HepG2 (cell line): ENCODE results near the gene THOC5. TPM values are rescaled to one million over a fixed set of nuclear protein-coding genes. Genes with fewer than 3 reads are reported as not detected.

ENCODE experiments used
- CSRNP1 ChIP-seq: sonication (generic); formaldehyde crosslinking; IDR thresholded peaks from 2 replicates; pipeline ENCODE4 v1.8.1; 2023; ENCODE audit warnings: mild to moderate bottlenecking, missing genetic modification reagents
- E2F1 ChIP-seq: sonication (generic); formaldehyde crosslinking; IDR thresholded peaks from 2 replicates; pipeline ENCODE4 v1.5.0; 2020; ENCODE audit warnings: missing genetic modification reagents
- EZH2 ChIP-seq: conservative IDR thresholded peaks from 2 replicates; pipeline ENCODE4 v1.6.1; 2012; ENCODE audit warnings: mild to moderate bottlenecking, low read depth, low read length, moderate library complexity
- GLI4 ChIP-seq: sonication (generic); formaldehyde crosslinking; IDR thresholded peaks from 2 replicates; pipeline ENCODE4 v1.5.1; 2020; ENCODE audit warnings: missing genetic modification reagents, mild to moderate bottlenecking, moderate library complexity, borderline replicate concordance
- GRHL1 ChIP-seq: sonication (generic); formaldehyde crosslinking; conservative IDR thresholded peaks from 2 replicates; pipeline ENCODE4 v1.8.0; 2022; ENCODE audit warnings: missing genetic modification reagents
- JUNB ChIP-seq: sonication (generic); formaldehyde crosslinking; IDR thresholded peaks from 2 replicates; pipeline ENCODE4 v1.8.0; 2022; ENCODE audit warnings: missing genetic modification reagents, mild to moderate bottlenecking, borderline replicate concordance
- MED1 ChIP-seq: sonication (generic); formaldehyde crosslinking; IDR thresholded peaks from 2 replicates; pipeline ENCODE4 v1.4.0; 2020; ENCODE audit warnings: missing genetic modification reagents
- NR1H2 ChIP-seq: sonication (generic); formaldehyde crosslinking; IDR thresholded peaks from 2 replicates; pipeline ENCODE4 v1.8.1; 2022; ENCODE audit warnings: low read depth, missing genetic modification reagents, borderline replicate concordance
- TFAP4 ChIP-seq: sonication (generic); IDR thresholded peaks from 2 replicates; pipeline ENCODE4 v1.6.1; 2016; ENCODE audit warnings: low read depth, borderline replicate concordance
- ZBED4 ChIP-seq: sonication (generic); formaldehyde crosslinking; IDR thresholded peaks from 2 replicates; pipeline ENCODE4 v1.4.0; 2020; ENCODE audit warnings: missing genetic modification reagents, borderline replicate concordance
- ZBTB39 ChIP-seq: sonication (generic); formaldehyde crosslinking; IDR thresholded peaks from 2 replicates; pipeline ENCODE4 v1.5.0; 2020; ENCODE audit warnings: missing genetic modification reagents
- ZFYVE20 ChIP-seq: sonication (generic); formaldehyde crosslinking; IDR thresholded peaks from 2 replicates; pipeline ENCODE4 v1.8.0; 2023; ENCODE audit warnings: low read depth, mild to moderate bottlenecking, moderate library complexity, missing genetic modification reagents, borderline replicate concordance
- ZNF713 ChIP-seq: sonication (generic); formaldehyde crosslinking; IDR thresholded peaks from 2 replicates; pipeline ENCODE4 v1.4.0; 2020; ENCODE audit warnings: mild to moderate bottlenecking, missing genetic modification reagents
- ZUFSP ChIP-seq: sonication (generic); formaldehyde crosslinking; IDR thresholded peaks from 2 replicates; pipeline ENCODE4 v1.9.0; 2021; ENCODE audit warnings: missing genetic modification reagents, mild to moderate bottlenecking, borderline replicate concordance
- polyA plus RNA-seq, 8 experiments: library from polyadenylated mRNA; depleted of rRNA in 3 of 8; stranded (reverse) in 7 of 8; unstranded in 1 of 8; fragments of >200 nt; fragmentation: Illumina TruSeq in 4 of 8; extraction: Trizol in 4 of 8; gene quantifications; 2 replicates each; pipeline versions ENCODE4 v1.2.1 to v1.2.3, GENCODE V29; 2011 to 2016; ENCODE audit warnings: low read depth in 4 of 8, missing spikeins in 1 of 8, mixed read lengths in 1 of 8; ENCODE audit not compliant: insufficient read depth in 1 of 8
- total RNA-seq, 5 experiments: library from RNA; depleted of rRNA; stranded (reverse); fragments of >200 nt; fragmentation: Illumina TruSeq; extraction: Trizol; gene quantifications; 2 replicates each; pipeline ENCODE4 v1.2.3, GENCODE V29; 2016; ENCODE audit warnings: low read depth in 1 of 5

Gene THOC5
- total and polyA plus RNA-seq, 2 of the 13 experiments (the other 11 are each of a cell fraction or from before 2014, with no cell fraction given): 45.8 to 46.7 TPM

GRCh38 chr22:29580200-29580810 is 26.7 kb upstream of the THOC5 start (continued):
- peak; percentile 92 for TF ChIP-seq ZBED4 (CRISPR knock-in tag)
- TF ChIP-seq MED1 (CRISPR knock-in tag): peak; percentile 86
- TF ChIP-seq CSRNP1 (CRISPR knock-in tag): no peak; the same call in 1 of the 2 replicates
- 0 out of 2 replicates have a peak, but pooled peaks have one; percentile 37 for TF ChIP-seq ZBTB39 (CRISPR knock-in tag)
- TF ChIP-seq E2F1 (CRISPR knock-in tag): no peak
- TF ChIP-seq EZH2: no peak
- peak; percentile 81; the same call in 1 of the 2 replicates for TF ChIP-seq NR1H2
- TF ChIP-seq ZUFSP (CRISPR knock-in tag): no peak
- no peak for TF ChIP-seq ZNF713 (CRISPR knock-in tag)
- TF ChIP-seq ZFYVE20: no peak
- no peak for TF ChIP-seq JUNB (CRISPR knock-in tag)
- peak; percentile 55; the same call in 1 of the 2 replicates for TF ChIP-seq TFAP4
- no peak for TF ChIP-seq GLI4 (CRISPR knock-in tag)
- no peak for TF ChIP-seq GRHL1
